OCI-LY3 (cell line): Measurements from ENCODE around the gene TANK.
A peak's percentile ranks its signal among the peaks of the same experiment; 100 is the strongest.

ENCODE experiments used
- H2AFZ ChIP-seq: fragments of 200-600, 300-600 bp; shearing (Covaris generic); 2 replicates; pipeline ENCODE4 v1.6.0; 2014; ENCODE audit warnings: antibody characterized with exemption, low read depth, low read length
- H3K27ac ChIP-seq: fragments of 200-600, 300-600 bp; sonication (generic); 2 replicates; pipeline ENCODE4 v1.5.1; 2014; ENCODE audit warnings: mild to moderate bottlenecking, low read length, moderate library complexity, mixed read lengths
- H3K27me3 ChIP-seq: fragments of 200-600, 300-600 bp; sonication (generic); 2 replicates; pipeline ENCODE4 v1.6.1; 2014; ENCODE audit warnings: low read depth, low read length, mixed read lengths
- H3K36me3 ChIP-seq: fragments of 200-600, 300-600 bp; sonication (generic); replicated peaks from 2 replicates; pipeline ENCODE3; 2014; ENCODE audit warnings: low read depth, low read length, mixed read lengths
- H3K4me1 ChIP-seq: fragments of 300-600, 200-600 bp; sonication (generic); 2 replicates; pipeline ENCODE4 v1.6.1; 2014; ENCODE audit warnings: low read length, mixed read lengths
- H3K4me2 ChIP-seq: fragments of 200-600, 300-600 bp; sonication (generic); 2 replicates; pipeline ENCODE4 v1.6.1; 2014; ENCODE audit warnings: low read length, mixed read lengths
- H3K4me3 ChIP-seq: fragments of 300-600, 200-600 bp; sonication (generic); 2 replicates; pipeline ENCODE4 v1.5.1; 2014; ENCODE audit warnings: antibody characterized with exemption, mild to moderate bottlenecking, low read length, moderate library complexity
- H3K79me2 ChIP-seq: fragments of 300-600, 200-600 bp; shearing (Covaris generic); 2 replicates; pipeline ENCODE4 v1.6.1; 2014; ENCODE audit warnings: mild to moderate bottlenecking, low read length, mixed read lengths
- H3K9ac ChIP-seq: fragments of 300-600, 200-600 bp; shearing (Covaris generic); 2 replicates; pipeline ENCODE4 v1.6.0; 2014; ENCODE audit warnings: mild to moderate bottlenecking, low read length, moderate library complexity
- H3K9me3 ChIP-seq: fragments of 200-600, 300-600 bp; shearing (Covaris generic); 2 replicates; pipeline ENCODE4 v1.6.1; 2014; ENCODE audit warnings: low read length, mixed read lengths; ENCODE audit not compliant: insufficient read depth
- H4K20me1 ChIP-seq: fragments of 200-600, 300-600 bp; sonication (generic); 2 replicates; pipeline ENCODE4 v1.6.1; 2016; ENCODE audit warnings: low read length, mixed read lengths; ENCODE audit not compliant: insufficient read depth
- CTCF ChIP-seq: fragments of 200-600, 300-600 bp; sonication (generic); IDR thresholded peaks from 2 replicates; pipeline ENCODE4 v1.5.1; 2014; ENCODE audit warnings: antibody characterized with exemption, low read length, low read depth
- EZH2phosphoT487 ChIP-seq: fragments of 200-600 bp; shearing (Covaris generic); IDR thresholded peaks from 2 replicates; pipeline ENCODE4 v1.6.1; 2018; ENCODE audit warnings: antibody characterized with exemption, mixed run types, low read depth

Gene TANK

DNA sequence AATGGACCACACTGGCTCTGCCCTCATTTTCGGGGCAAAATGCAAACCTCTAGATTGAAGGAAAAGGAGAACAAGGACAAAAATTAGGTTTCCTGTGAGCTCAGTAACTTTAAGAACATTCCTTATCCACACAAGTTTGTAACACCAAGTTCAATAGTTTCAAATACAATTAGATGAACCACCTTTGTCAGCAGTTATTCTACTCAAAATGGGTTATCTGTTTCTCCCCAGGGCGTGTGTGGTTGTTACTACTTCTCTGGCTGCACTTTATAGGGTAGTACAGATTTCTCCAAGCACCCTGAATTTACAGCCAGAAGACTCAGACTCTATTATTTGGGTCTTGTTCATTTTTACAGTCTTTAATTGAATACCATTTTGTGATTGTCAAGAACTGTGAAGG, 45.0 kb upstream of the TANK start:
- Histone ChIP-seq H4K20me1 (no peaks in the 10 kb centered on the region), H3K27me3 (no peaks in the 10 kb centered on the region), H3K27ac (no peak overlapping the region), H3K4me1 (peaks cover 64% of the 10 kb centered on the region), H3K4me3 (no peak overlapping the region), H3K9ac (no peak overlapping the region), H3K4me2 (peak overlapping the region; percentile 2; the same call in 1 of the 2 replicates), H3K36me3 (no peaks in the 10 kb centered on the region), H2AFZ (0 out of 2 replicates have a peak overlapping the region, but pooled peaks have one; percentile 14), H3K9me3 (no peaks in the 10 kb centered on the region), H3K79me2 (no peaks in the 10 kb centered on the region)
- no peak for TF ChIP-seq CTCF
- no peak for TF ChIP-seq EZH2phosphoT487

- H2AFZ ChIP-seq = peak overlapping the region; percentile 48; the same call in 1 of the 2 replicates
- peak overlapping the region; percentile 57 for H3K4me2 ChIP-seq
- H3K36me3 ChIP-seq = no peaks in the 10 kb centered on the region
- peak overlapping the region; percentile 6; the same call in 1 of the 2 replicates for H3K27ac ChIP-seq
- TF ChIP-seq CTCF = no peak
- TF ChIP-seq EZH2phosphoT487 = no peak
- H3K27me3 ChIP-seq = no peaks in the 10 kb centered on the region
- no peaks in the 10 kb centered on the region for H3K79me2 ChIP-seq
- H3K9ac ChIP-seq = peak overlapping the region; percentile 28; the same call in 1 of the 2 replicates
- peaks cover 64% of the 10 kb centered on the region for H3K4me1 ChIP-seq
- H3K4me3 ChIP-seq = 0 out of 2 replicates have a peak overlapping the region, but pooled peaks have one; percentile 13
- no peaks in the 10 kb centered on the region for H3K9me3 ChIP-seq
- H4K20me1 ChIP-seq = no peaks in the 10 kb centered on the region
Observed at GRCh38 chr2:161115605-161116380, 44.4 kb upstream of the TANK start.

- Histone ChIP-seq H3K4me1 (peaks cover 62% of the 10 kb centered on the region), H3K4me2 (peak overlapping the region; percentile 57), H3K4me3 (0 out of 2 replicates have a peak overlapping the region, but pooled peaks have one; percentile 13), H3K9ac (peak overlapping the region; percentile 28; the same call in 1 of the 2 replicates), H3K36me3 (no peaks in the 10 kb centered on the region), H3K79me2 (no peaks in the 10 kb centered on the region), H3K27ac (peak overlapping the region; percentile 6; the same call in 1 of the 2 replicates), H3K27me3 (no peaks in the 10 kb centered on the region), H3K9me3 (no peaks in the 10 kb centered on the region), H2AFZ (peak overlapping the region; percentile 48; the same call in 1 of the 2 replicates), H4K20me1 (no peaks in the 10 kb centered on the region)
- no peak for TF ChIP-seq CTCF
Observed at GRCh38 chr2:161116509-161116908, 43.7 kb upstream of the TANK start.

GRCh38 chr2:161117506-161117905, 42.7 kb upstream of the TANK start:
- Histone ChIP-seq H3K36me3 (no peaks in the 10 kb centered on the region), H3K27me3 (no peaks in the 10 kb centered on the region), H2AFZ (no peak overlapping the region; the same call in 1 of the 2 replicates), H3K4me3 (no peak overlapping the region), H3K9ac (no peak overlapping the region), H3K9me3 (no peaks in the 10 kb centered on the region), H3K4me1 (peaks cover 59% of the 10 kb centered on the region), H4K20me1 (no peaks in the 10 kb centered on the region), H3K27ac (no peak overlapping the region), H3K4me2 (no peak overlapping the region), H3K79me2 (no peaks in the 10 kb centered on the region)
- TF ChIP-seq EZH2phosphoT487 (no peak), CTCF (no peak)
